ENCODE data around the gene TMEM186. TPM values are rescaled to one million over a fixed set of nuclear protein-coding genes. Genes with fewer than 3 reads are reported as not detected.
"Not testable (repeated sequence)": the region's sequence is repeated elsewhere in the genome, so short reads cannot be mapped to it uniquely, and the experiment has no call there.

TMEM186 gene
- total and polyA plus RNA-seq, 2 donors (not counting 1 experiment from before 2014, with no cell fraction given), result 5.8 to 16.7 TPM

DNA sequence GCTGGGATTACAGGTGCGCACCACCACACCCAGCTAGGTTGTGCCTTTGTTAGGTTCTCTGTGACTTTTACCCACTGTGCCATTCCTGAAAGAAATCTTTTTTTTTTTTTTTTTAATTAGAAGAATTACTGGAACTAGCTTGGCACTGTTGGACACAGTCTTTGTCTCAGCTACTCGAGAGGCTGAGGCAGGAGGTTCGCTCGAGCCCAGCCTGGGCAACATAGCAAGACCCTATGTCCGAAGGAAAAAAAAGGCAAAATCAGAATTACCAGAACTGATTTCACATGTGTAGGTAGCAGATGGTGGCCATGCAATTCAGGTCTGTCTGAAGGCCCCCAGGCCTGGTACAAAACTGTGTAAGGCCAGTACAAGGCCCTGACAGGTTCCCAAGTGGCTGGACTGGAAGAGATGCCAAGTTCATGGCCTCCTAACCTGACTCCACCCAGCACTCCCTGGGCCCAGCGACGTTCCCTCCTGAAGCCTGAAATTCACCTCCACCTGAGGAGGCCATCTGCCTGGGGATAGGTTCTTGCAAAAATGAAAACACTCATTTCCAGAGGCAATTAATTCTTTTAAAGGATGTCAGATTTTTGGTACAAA lies 48.4 kb upstream of the TMEM186 start:
- H2AFZ ChIP-seq (ENCODE audit: insufficient read depth, low read depth, low read length, poor library complexity, severe bottlenecking), result no peak overlapping the region
- H3K36me3 ChIP-seq (replicated peaks in 1 of 2; ENCODE audit: control extremely low read depth in 1 of 2, control insufficient read depth in 1 of 2, extremely low read depth in 1 of 2, insufficient read depth in 2 of 2, low read length in 1 of 2), result peaks cover 0 to 11% of the 10 kb centered on the region in 2 experiments
- CTCF ChIA-PET, result interaction anchor here (0.6 kb wide), 1 partner anchor 316 kb away, joined by 5 read pairs; no protein-coding TSS in a partner anchor
- POLR2A ChIA-PET, result interaction anchor here (0.6 kb wide), 1 partner anchor 288 kb away, joined by 5 read pairs; no protein-coding TSS in a partner anchor
- no peak overlapping the region for H3K9ac ChIP-seq (ENCODE audit: low read length)
- no peak overlapping the region for H3K27ac ChIP-seq (ENCODE audit: low read length in 2 of 2)
- no peak overlapping the region for H3K4me3 Mint-ChIP-seq
- no peaks in the 10 kb centered on the region for H3K27me3 Mint-ChIP-seq
- no peak overlapping the region for H3K4me3 ChIP-seq (ENCODE audit: control extremely low read depth in 1 of 5, extremely low read depth in 1 of 5, insufficient read depth in 1 of 5, low read depth in 2 of 5, low read length in 4 of 5)
- no peaks in the 10 kb centered on the region for H3K27me3 ChIP-seq (replicated peaks in 1 of 4; ENCODE audit: control extremely low read depth in 1 of 4, control insufficient read depth in 3 of 4, insufficient read depth in 4 of 4, low read length in 3 of 4)
- peaks cover 7 to 9% of the 10 kb centered on the region in 2 donors for H3K4me1 ChIP-seq (ENCODE audit: control insufficient read depth in 2 of 2, insufficient read depth in 2 of 2, low read length in 2 of 2)
- intact Hi-C loops (cut with micrococcal nuclease), result no loop called here
- no peaks in the 10 kb centered on the region for H3K79me2 ChIP-seq (ENCODE audit: control insufficient read depth, insufficient read depth, low read length)
- DNase-seq, result no peak
- no peaks in the 10 kb centered on the region for H3K9me3 Mint-ChIP-seq (ENCODE audit: insufficient read depth)
- no peak for ATAC-seq (ENCODE audit: low read depth)
- no peak overlapping the region for H3K27ac Mint-ChIP-seq
- peaks cover 12% of the 10 kb centered on the region for H4K20me1 ChIP-seq (ENCODE audit: control insufficient read depth, insufficient read depth, low read length, poor library complexity, severe bottlenecking)
- WGBS (ENCODE audit: insufficient coverage), result 100% methylated on average over 5 of the region's 7 CpGs
- H3K4me2 ChIP-seq (replicated peaks; ENCODE audit: low read depth, low read length, poor library complexity, severe bottlenecking), result no peak overlapping the region
- H3K4me1 Mint-ChIP-seq, result peaks cover 11% of the 10 kb centered on the region
- no peaks in the 10 kb centered on the region for H3K9me3 ChIP-seq (ENCODE audit: control extremely low read depth in 1 of 3, control insufficient read depth in 2 of 3, insufficient read depth in 1 of 3, low read length in 2 of 3)
- TF ChIP-seq EZH2 (IDR thresholded peaks at IDR 0.05; ENCODE audit: borderline replicate concordance, insufficient read depth, low read depth, low read length, poor library complexity, severe bottlenecking), result no peak
- TF ChIP-seq, protein P1, sequence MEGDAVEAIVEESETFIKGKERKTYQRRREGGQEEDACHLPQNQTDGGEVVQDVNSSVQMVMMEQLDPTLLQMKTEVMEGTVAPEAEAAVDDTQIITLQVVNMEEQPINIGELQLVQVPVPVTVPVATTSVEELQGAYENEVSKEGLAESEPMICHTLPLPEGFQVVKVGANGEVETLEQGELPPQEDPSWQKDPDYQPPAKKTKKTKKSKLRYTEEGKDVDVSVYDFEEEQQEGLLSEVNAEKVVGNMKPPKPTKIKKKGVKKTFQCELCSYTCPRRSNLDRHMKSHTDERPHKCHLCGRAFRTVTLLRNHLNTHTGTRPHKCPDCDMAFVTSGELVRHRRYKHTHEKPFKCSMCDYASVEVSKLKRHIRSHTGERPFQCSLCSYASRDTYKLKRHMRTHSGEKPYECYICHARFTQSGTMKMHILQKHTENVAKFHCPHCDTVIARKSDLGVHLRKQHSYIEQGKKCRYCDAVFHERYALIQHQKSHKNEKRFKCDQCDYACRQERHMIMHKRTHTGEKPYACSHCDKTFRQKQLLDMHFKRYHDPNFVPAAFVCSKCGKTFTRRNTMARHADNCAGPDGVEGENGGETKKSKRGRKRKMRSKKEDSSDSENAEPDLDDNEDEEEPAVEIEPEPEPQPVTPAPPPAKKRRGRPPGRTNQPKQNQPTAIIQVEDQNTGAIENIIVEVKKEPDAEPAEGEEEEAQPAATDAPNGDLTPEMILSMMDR (IDR thresholded peaks at IDR 0.05), result no peak

DNA sequence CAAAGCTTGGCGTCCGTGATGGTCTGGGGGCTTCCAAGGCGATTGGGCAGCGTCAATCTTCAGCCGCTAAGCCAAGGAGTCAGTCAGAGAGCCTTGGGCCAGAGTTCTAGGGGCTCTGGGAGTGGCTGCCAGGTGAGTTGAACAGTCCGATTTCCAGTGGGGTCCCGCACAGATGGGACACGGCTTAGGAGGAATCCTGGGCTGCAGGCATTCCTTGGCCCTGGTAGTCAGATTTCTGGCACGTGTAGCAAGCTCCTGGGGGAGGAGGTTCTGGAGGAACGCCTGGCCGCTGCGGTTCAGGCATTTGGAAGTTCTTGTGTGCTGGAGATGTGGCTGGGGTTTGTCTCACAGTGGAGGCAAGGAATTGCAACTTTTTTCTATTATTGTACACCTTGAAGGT lies 45.9 kb upstream of the TMEM186 start:
- H4K20me1 ChIP-seq (ENCODE audit: control insufficient read depth, insufficient read depth, low read length, poor library complexity, severe bottlenecking); H3K4me3 ChIP-seq (ENCODE audit: control extremely low read depth in 1 of 5, extremely low read depth in 1 of 5, insufficient read depth in 1 of 5, low read depth in 2 of 5, low read length in 4 of 5); H3K27ac ChIP-seq (ENCODE audit: low read length in 2 of 2); POLR2A ChIA-PET; intact Hi-C loops (cut with micrococcal nuclease); H3K27ac Mint-ChIP-seq; DNase-seq; H3K27me3 Mint-ChIP-seq; H3K4me1 ChIP-seq (ENCODE audit: control insufficient read depth in 2 of 2, insufficient read depth in 2 of 2, low read length in 2 of 2); H3K4me3 Mint-ChIP-seq; H2AFZ ChIP-seq (ENCODE audit: insufficient read depth, low read depth, low read length, poor library complexity, severe bottlenecking); H3K36me3 ChIP-seq (replicated peaks in 1 of 2; ENCODE audit: control extremely low read depth in 1 of 2, control insufficient read depth in 1 of 2, extremely low read depth in 1 of 2, insufficient read depth in 2 of 2, low read length in 1 of 2); H3K9me3 Mint-ChIP-seq (ENCODE audit: insufficient read depth); H3K79me2 ChIP-seq (ENCODE audit: control insufficient read depth, insufficient read depth, low read length); H3K4me2 ChIP-seq (replicated peaks; ENCODE audit: low read depth, low read length, poor library complexity, severe bottlenecking); ATAC-seq (ENCODE audit: low read depth); H3K4me1 Mint-ChIP-seq; CTCF ChIA-PET; H3K27me3 ChIP-seq (replicated peaks in 1 of 4; ENCODE audit: control extremely low read depth in 1 of 4, control insufficient read depth in 3 of 4, insufficient read depth in 4 of 4, low read length in 3 of 4); H3K9me3 ChIP-seq (ENCODE audit: control extremely low read depth in 1 of 3, control insufficient read depth in 2 of 3, insufficient read depth in 1 of 3, low read length in 2 of 3); H3K9ac ChIP-seq (ENCODE audit: low read length): not testable (repeated sequence)
- 96% methylated on average over 6 of the region's 12 CpGs for WGBS (ENCODE audit: insufficient coverage)

DNA sequence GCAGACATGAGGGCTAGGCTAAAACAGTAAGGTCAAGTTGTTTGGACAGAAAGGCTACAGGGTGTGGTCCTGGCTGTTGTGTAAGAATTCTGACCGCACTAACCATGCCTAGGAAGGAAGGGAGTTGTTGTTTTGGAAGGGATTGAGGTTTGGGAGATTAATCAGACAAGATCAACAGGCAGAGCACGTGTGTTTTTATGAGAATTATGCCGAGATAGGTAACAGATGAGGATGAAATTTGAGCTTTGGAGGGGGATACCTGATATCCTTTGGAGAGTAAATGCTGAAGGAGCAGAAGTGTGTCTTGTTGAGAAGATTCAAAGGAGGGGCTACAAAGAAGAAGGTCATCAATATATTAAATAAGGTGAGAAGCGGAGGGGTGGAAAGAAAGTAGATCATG lies 44.6 kb upstream of the TMEM186 start:
- H3K27me3 Mint-ChIP-seq; CTCF ChIA-PET; H3K9me3 Mint-ChIP-seq (ENCODE audit: insufficient read depth): not testable (repeated sequence)

More for the DNA sequence above, 44.6 kb upstream of the TMEM186 start:
- H3K27ac Mint-ChIP-seq; DNase-seq; H3K27ac ChIP-seq (ENCODE audit: low read length in 2 of 2); ATAC-seq (ENCODE audit: low read depth); H3K9me3 ChIP-seq (ENCODE audit: control extremely low read depth in 1 of 3, control insufficient read depth in 2 of 3, insufficient read depth in 1 of 3, low read length in 2 of 3); H3K9ac ChIP-seq (ENCODE audit: low read length); H3K4me2 ChIP-seq (replicated peaks; ENCODE audit: low read depth, low read length, poor library complexity, severe bottlenecking); H3K4me1 Mint-ChIP-seq; intact Hi-C loops (cut with micrococcal nuclease); H3K36me3 ChIP-seq (replicated peaks in 1 of 2; ENCODE audit: control extremely low read depth in 1 of 2, control insufficient read depth in 1 of 2, extremely low read depth in 1 of 2, insufficient read depth in 2 of 2, low read length in 1 of 2); H4K20me1 ChIP-seq (ENCODE audit: control insufficient read depth, insufficient read depth, low read length, poor library complexity, severe bottlenecking); H3K4me3 Mint-ChIP-seq; H3K4me1 ChIP-seq (ENCODE audit: control insufficient read depth in 2 of 2, insufficient read depth in 2 of 2, low read length in 2 of 2); H3K27me3 ChIP-seq (replicated peaks in 1 of 4; ENCODE audit: control extremely low read depth in 1 of 4, control insufficient read depth in 3 of 4, insufficient read depth in 4 of 4, low read length in 3 of 4); H3K79me2 ChIP-seq (ENCODE audit: control insufficient read depth, insufficient read depth, low read length); H3K4me3 ChIP-seq (ENCODE audit: control extremely low read depth in 1 of 5, extremely low read depth in 1 of 5, insufficient read depth in 1 of 5, low read depth in 2 of 5, low read length in 4 of 5); H2AFZ ChIP-seq (ENCODE audit: insufficient read depth, low read depth, low read length, poor library complexity, severe bottlenecking): not testable (repeated sequence)
- POLR2A ChIA-PET, result interaction anchor here (0.6 kb wide), 1 partner anchor 1556 kb away, joined by 7 read pairs; no protein-coding TSS in a partner anchor
- 98% methylated on average over 3 of the region's 4 CpGs for WGBS (ENCODE audit: insufficient coverage)

Measured in B cell (primary cell).